Astrocyte (in vitro differentiated cells and primary cell): Measurements from ENCODE around the gene DNMBP. TPM values are rescaled to one million over a fixed set of nuclear protein-coding genes. Genes with fewer than 3 reads are reported as not detected.
A peak's percentile ranks its signal among the peaks of the same experiment; 100 is the strongest.

Experiments
- DNase-seq: peaks from one replicate; pipeline ENCODE4 v3.0.0-alpha.2; 2010; ENCODE audit warnings: low read depth
- FAIRE-seq: peaks from 2 replicates; lab custom pipeline; 2011; peaks lifted over from hg19 to GRCh38; lab: Jason Lieb, UNC
- H2AFZ ChIP-seq: 2 replicates; pipeline ENCODE4 v1.6.0; 2012; ENCODE audit warnings: low read depth, low read length, inconsistent platforms
- H3K27ac ChIP-seq: 2 replicates; pipeline ENCODE4 v1.5.1; 2011; ENCODE audit warnings: low read depth, low read length, inconsistent platforms
- H3K27me3 ChIP-seq: 2 replicates; pipeline ENCODE4 v1.6.0; 2011; ENCODE audit warnings: low read length, inconsistent platforms; ENCODE audit not compliant: insufficient read depth
- H3K36me3 ChIP-seq: 2 replicates; pipeline ENCODE4 v1.5.1; 2011; ENCODE audit warnings: low read length, inconsistent platforms; ENCODE audit not compliant: insufficient read depth
- H3K4me1 ChIP-seq: 2 replicates; pipeline ENCODE4 v1.5.1; 2011; ENCODE audit warnings: low read length, inconsistent platforms; ENCODE audit not compliant: insufficient read depth
- H3K4me2 ChIP-seq: 2 replicates; pipeline ENCODE4 v1.6.0; 2012; ENCODE audit warnings: low read length, inconsistent platforms
- H3K4me3 ChIP-seq: 2 replicates; pipeline ENCODE4 v1.5.1; 2011; ENCODE audit warnings: low read depth, mild to moderate bottlenecking, low read length, inconsistent platforms; ENCODE audit not compliant: insufficient read depth
- H3K79me2 ChIP-seq: 2 replicates; pipeline ENCODE4 v1.6.0; 2012; ENCODE audit warnings: mild to moderate bottlenecking, low read length, inconsistent platforms; ENCODE audit not compliant: insufficient read depth
- H3K9ac ChIP-seq: 2 replicates; pipeline ENCODE4 v1.6.0; 2012; ENCODE audit warnings: mild to moderate bottlenecking, low read length, inconsistent platforms
- H3K9me3 ChIP-seq: 2 replicates; pipeline ENCODE4 v1.5.1; 2012; ENCODE audit warnings: low read depth, mild to moderate bottlenecking, low read length, inconsistent platforms; ENCODE audit not compliant: insufficient read depth
- H4K20me1 ChIP-seq: 2 replicates; pipeline ENCODE4 v1.6.0; 2012; ENCODE audit warnings: low read length, inconsistent platforms; ENCODE audit not compliant: insufficient read depth
- H3K27ac Mint-ChIP-seq: one replicate; pipeline ENCODE4 v1.8.0; 2021; ENCODE audit warnings: mild to moderate bottlenecking, mixed read lengths; ENCODE audit not compliant: unreplicated experiment
- H3K27me3 Mint-ChIP-seq: one replicate; pipeline ENCODE4 v1.8.0; 2021; ENCODE audit warnings: low read depth, mixed read lengths; ENCODE audit not compliant: unreplicated experiment
- H3K36me3 Mint-ChIP-seq: one replicate; pipeline ENCODE4 v1.8.0; 2021; ENCODE audit warnings: low read depth, mixed read lengths; ENCODE audit not compliant: unreplicated experiment
- H3K4me1 Mint-ChIP-seq: one replicate; pipeline ENCODE4 v1.8.0; 2021; ENCODE audit warnings: low read depth, mixed read lengths; ENCODE audit not compliant: unreplicated experiment
- H3K4me3 Mint-ChIP-seq: one replicate; pipeline ENCODE4 v1.8.0; 2021; ENCODE audit warnings: mild to moderate bottlenecking, moderate library complexity, mixed read lengths; ENCODE audit not compliant: unreplicated experiment
- H3K9me3 Mint-ChIP-seq: one replicate; pipeline ENCODE4 v1.8.0; 2021; ENCODE audit warnings: mild to moderate bottlenecking, mixed read lengths; ENCODE audit not compliant: unreplicated experiment
- EZH2 ChIP-seq: IDR thresholded peaks from 2 replicates; pipeline ENCODE4 v1.6.1; 2012; ENCODE audit warnings: mild to moderate bottlenecking, low read length, inconsistent platforms; ENCODE audit not compliant: insufficient read depth
- total RNA-seq: library from RNA; stranded (reverse); gene quantifications from 2 replicates; pipeline ENCODE4 v1.2.1, GENCODE V29; 2021
- TF ChIP-seq, protein P1 (sequence below): IDR thresholded peaks from 2 replicates; pipeline ENCODE4 v1.5.1; 2011; ENCODE audit warnings: low read depth, mild to moderate bottlenecking, inconsistent platforms, low read length, moderate library complexity; ENCODE audit not compliant: insufficient read depth

DNMBP gene
- total RNA-seq, 1 donor from 2014 or later = 24.8 TPM

DNA sequence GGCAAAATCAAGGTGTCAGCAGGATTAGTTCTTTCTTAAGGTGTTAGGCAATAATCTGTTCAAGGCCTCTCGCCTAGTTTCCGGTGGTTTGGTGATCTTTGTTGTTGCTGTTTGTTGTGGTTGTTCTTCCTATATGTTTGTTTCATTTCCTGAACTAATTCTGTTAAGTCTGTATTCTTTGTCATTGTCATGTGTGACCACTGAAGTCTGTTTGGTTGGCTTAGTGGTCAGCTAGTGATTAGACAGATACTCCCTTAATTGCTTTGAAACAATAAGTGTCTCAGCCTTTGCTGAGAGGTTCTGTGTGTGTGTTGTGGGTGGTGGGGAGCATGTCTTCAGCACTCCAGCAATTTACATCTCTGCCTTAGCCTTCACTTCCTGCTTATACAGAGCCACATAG lies 181.3 kb downstream of the DNMBP start:
- Histone ChIP-seq H3K9ac (no peak overlapping the region), H3K27me3 (no peaks in the 10 kb centered on the region), H3K4me3 (no peak overlapping the region), H3K36me3 (no peaks in the 10 kb centered on the region), H3K79me2 (no peaks in the 10 kb centered on the region), H4K20me1 (no peaks in the 10 kb centered on the region), H2AFZ (no peak overlapping the region), H3K4me1 (no peaks in the 10 kb centered on the region), H3K9me3 (no peaks in the 10 kb centered on the region), H3K4me2 (no peak overlapping the region), H3K27ac (no peak overlapping the region)
- Mint-ChIP-seq H3K4me3 (no peak overlapping the region), H3K4me1 (peaks cover 8% of the 10 kb centered on the region), H3K9me3 (peaks cover 3% of the 10 kb centered on the region), H3K36me3 (no peaks in the 10 kb centered on the region), H3K27me3 (peaks cover 3% of the 10 kb centered on the region), H3K27ac (no peak overlapping the region)
- no peak for TF ChIP-seq EZH2
- FAIRE-seq (no peak), DNase-seq (no peak)

DNA sequence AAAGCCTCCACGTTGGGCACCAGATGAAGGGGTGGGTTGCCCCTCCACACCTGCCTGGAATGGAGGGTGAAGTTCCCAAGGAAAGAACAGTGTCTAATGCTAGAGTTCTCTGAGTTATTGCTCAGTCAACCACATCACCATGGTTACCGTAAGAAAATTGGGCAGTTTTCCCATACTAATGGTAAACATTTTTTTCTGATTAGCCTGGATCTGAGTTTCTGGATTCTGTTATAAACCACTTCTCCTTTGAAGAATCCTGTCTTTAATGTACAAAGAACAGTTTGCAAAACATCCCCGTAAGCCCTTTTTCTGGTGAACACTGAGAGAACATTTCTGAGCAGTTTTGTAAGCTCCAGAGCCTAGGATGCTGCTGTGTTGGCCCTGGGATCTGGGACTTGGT lies 181.8 kb downstream of the DNMBP start:
- Mint-ChIP-seq H3K4me1 (peaks cover 8% of the 10 kb centered on the region), H3K36me3 (no peaks in the 10 kb centered on the region), H3K9me3 (peaks cover 3% of the 10 kb centered on the region), H3K27me3 (peaks cover 3% of the 10 kb centered on the region), H3K27ac (no peak overlapping the region), H3K4me3 (no peak overlapping the region)
- no peak for FAIRE-seq
- Histone ChIP-seq H3K9ac (no peak overlapping the region), H3K4me1 (no peaks in the 10 kb centered on the region), H3K4me3 (no peak overlapping the region), H3K27ac (no peak overlapping the region), H3K36me3 (no peaks in the 10 kb centered on the region), H3K79me2 (no peaks in the 10 kb centered on the region), H4K20me1 (no peaks in the 10 kb centered on the region), H3K4me2 (no peak overlapping the region), H2AFZ (no peak overlapping the region), H3K27me3 (no peaks in the 10 kb centered on the region), H3K9me3 (no peaks in the 10 kb centered on the region)
- TF ChIP-seq, protein P1, sequence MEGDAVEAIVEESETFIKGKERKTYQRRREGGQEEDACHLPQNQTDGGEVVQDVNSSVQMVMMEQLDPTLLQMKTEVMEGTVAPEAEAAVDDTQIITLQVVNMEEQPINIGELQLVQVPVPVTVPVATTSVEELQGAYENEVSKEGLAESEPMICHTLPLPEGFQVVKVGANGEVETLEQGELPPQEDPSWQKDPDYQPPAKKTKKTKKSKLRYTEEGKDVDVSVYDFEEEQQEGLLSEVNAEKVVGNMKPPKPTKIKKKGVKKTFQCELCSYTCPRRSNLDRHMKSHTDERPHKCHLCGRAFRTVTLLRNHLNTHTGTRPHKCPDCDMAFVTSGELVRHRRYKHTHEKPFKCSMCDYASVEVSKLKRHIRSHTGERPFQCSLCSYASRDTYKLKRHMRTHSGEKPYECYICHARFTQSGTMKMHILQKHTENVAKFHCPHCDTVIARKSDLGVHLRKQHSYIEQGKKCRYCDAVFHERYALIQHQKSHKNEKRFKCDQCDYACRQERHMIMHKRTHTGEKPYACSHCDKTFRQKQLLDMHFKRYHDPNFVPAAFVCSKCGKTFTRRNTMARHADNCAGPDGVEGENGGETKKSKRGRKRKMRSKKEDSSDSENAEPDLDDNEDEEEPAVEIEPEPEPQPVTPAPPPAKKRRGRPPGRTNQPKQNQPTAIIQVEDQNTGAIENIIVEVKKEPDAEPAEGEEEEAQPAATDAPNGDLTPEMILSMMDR = no peak
- no peak for TF ChIP-seq EZH2
- DNase-seq = peak; percentile 31

Other genes with a start within 250 kb of the DNMBP start
- gene ABCC2, start 227.3 kb downstream of the DNMBP start, total RNA-seq = 0.31 and 0.59 TPM in 2 replicates
- gene CPN1, start 71.9 kb upstream of the DNMBP start, total RNA-seq = not detected in 2 replicates
- gene ERLIN1, start 176.1 kb upstream of the DNMBP start, total RNA-seq = 22.7 and 26.4 TPM in 2 replicates
- 18.6 and 19.0 TPM in 2 replicates for gene CHUK, start 219.6 kb upstream of the DNMBP start, total RNA-seq